Esophagus squamous epithelium (tissue), 4 donors: Measurements from ENCODE around the gene ESR2.

Experiments
- CTCF ChIP-seq, 6 experiments: fragments of 450-650 bp in 4 of 6; fragments of 200-600 bp in 2 of 6; sonication (generic) in 2 of 6; IDR thresholded peaks; one replicate each; pipeline ENCODE4 v1.5.1; 2016 to 2019; ENCODE audit warnings: antibody characterized with exemption in 6 of 6, mild to moderate bottlenecking in 4 of 6, moderate library complexity in 4 of 6
- POLR2A ChIP-seq, 4 donors: fragments of 450-650 bp; IDR thresholded peaks; one replicate each; pipeline ENCODE4 v1.6.1; 2017; ENCODE audit warnings: antibody characterized with exemption in 4 of 4, mild to moderate bottlenecking in 4 of 4, moderate library complexity in 3 of 4

DNA sequence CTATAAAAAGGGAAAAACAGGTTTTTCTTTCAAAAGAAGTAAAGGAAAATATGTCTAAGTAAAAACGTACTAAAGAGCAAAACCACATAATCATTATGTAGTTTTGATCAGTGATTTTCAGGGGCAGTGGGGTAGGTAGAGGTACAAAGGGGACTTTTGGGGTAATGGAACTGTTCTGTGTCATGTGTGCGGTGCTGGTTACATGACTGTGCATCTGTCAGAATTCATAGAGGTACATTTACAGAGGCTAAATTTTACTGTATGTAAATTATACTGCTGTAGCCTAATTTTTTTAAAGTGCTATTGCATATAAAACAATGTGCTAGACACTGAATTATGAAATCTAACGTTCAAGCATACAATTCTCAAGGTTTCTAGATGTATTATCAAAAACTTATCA is 2.0 kb downstream of the ESR2 start:
- TF ChIP-seq CTCF (IDR thresholded peaks at IDR 0.05) (no peak), POLR2A (IDR thresholded peaks at IDR 0.05) (no peak)
